GM15510 (cell line): ENCODE results near the gene KCTD11.

Experiments used
- POLR2A ChIP-seq: IDR thresholded peaks from 3 replicates; pipeline ENCODE4 v1.6.1; 2011; ENCODE audit warnings: borderline replicate concordance; ENCODE audit not compliant: insufficient read length; ENCODE audit errors: extremely low read depth

Gene KCTD11

GRCh38 chr17:7403043-7403726 lies 51.2 kb downstream of the KCTD11 start:
- no peak for TF ChIP-seq POLR2A

DNA sequence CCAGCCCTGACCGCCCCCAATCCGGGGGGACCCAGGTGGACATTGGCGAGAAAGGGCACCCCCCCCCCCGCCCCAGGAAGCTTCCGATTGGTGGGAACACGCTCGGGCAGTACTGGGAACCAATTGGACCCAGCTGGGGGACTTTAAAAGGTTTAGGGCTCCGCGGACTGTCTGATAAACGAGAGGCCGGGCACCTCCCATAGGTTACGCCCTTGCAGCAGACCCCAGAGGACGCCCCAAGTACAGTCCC lies 51.7 kb downstream of the KCTD11 start:
- TF ChIP-seq POLR2A, result no peak

DNA sequence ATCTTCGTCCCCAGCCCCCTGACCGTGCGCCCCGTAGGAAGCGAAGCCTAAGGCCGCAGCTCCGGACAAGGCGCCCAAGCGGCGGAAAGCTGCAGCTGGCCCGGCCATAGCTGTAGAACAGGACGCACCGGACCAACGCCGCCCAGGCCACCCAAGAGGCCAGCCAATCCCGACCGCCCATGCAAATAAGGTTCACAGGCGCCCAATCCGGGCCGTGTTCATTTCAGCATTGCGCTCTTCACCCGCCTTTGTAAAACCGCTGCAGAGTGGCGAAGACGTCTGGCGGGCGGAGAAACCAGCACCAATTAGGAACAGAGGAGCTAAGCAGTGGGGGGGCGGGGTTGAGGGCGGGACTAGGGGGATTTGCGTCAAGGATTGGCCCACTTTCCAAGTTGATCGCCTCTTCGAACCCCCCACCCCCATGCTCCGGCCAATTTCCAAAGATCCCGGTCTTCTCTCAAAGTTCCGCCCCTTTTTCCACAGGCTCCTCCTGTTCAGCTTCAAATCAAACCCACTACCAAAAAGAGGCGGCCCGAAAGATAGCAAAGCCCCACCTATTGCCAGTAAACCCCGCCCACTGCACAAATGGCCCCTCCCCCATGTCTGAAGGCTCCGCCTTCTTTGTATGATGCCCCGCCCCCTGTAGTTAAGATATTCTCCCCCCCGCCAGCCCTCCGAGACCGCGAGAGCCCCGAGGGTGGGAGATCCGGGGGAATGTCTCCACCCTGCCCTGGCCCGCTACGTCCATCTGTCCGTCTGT lies 52.2 kb downstream of the KCTD11 start, which contains the start of gene TMEM256:
TMEM256 (minus strand) TSS at position 121 of the 760 bp plus-strand sequence; CDS start at position 108, 13 bp downstream.
- TF ChIP-seq POLR2A, result peak; percentile 96
